ENCODE measurements around the gene IL36A.

The IL36A gene

DNA sequence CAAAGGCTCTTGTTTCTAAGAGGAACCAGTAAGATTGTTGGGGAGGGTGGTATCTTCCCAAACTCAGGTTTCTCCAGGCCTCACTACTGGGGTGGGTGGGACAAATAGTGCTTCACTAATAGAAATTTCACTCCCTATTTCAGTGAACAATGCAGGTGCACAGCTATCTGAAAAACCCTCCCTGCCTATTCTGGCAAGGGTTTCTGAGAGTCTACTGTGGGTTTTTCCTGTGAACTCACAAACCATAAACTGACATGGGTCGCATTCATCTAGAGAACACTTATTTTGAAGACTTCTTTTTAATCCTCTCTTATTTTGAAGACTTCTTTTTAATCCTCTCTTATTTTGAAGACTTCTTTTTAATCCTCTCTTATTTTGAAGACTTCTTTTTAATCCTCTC lies 4.4 kb downstream of the IL36A start:
- no peak for DNase-seq

GRCh38 chr2:113010088-113010487 lies 4.8 kb downstream of the IL36A start:
- DNase-seq = no peak

GRCh38 chr2:113011108-113011507 lies 5.8 kb downstream of the IL36A start:
- no peak for DNase-seq

DNA sequence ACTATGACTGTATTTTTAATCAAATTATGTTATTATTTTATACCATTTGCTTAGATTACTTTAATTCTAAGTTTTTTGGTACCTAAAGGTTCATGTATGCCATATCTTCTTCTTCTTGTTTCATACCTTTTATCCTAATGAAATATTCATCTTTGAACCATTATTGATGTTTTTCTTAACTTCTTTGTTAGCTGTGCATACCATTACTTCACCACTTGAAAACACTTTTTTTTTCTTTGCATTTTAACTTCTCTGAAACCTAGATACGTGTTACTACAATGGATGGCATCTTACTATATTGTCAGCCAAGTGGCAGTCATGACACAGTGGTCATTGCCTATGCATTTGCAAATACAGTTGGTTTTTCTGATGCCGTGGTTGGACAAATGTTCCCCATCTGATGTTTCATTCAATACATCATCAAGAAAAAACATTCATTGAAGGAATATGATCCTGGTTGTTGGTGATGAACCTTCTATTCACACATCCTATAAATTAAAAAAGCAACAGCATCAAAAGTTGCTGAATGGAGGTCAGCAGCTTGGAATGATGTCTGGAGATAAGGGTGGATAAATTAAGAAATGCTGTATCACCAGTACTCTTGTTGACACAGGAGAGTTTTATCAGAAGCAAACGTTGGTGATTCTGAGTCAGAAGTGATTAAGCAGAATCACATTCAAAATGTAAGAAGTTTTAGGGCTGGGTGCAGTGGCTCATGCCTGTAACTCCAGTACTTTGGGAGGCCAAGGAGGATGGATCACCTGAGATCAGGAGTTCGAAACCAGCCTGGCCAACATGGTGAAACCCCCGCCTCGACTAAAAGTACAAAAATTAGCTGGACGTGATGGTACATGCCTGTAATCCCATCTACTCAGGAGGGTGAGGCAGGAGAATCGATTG lies 7.4 kb downstream of the IL36A start:
- DNase-seq = no peak

- no peak for DNase-seq
These were observed 8.0 kb downstream of the IL36A start for GRCh38 chr2:113013336-113013661.

DNA sequence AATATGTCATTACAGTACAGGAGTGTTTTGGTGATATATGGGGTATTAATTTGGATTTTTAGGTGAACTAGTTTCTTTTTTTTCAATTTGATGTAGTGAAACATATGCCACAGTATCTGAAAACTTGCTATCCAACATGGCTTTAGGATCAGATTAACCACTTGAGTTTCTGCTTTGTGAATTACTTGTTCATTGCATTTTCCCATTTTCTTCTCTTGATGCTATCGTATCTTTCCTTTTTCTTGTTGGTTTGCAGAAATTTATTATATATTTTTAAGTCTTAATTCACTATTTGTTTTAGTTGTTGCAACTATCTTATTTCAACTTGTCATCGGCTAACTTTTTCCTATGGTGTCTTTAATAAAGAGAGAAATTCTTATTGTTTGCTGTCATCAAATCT lies 8.8 kb downstream of the IL36A start:
- no peak for DNase-seq

- no peak for DNase-seq
These were observed 9.8 kb downstream of the IL36A start for GRCh38 chr2:113015042-113015441.

- no peak for DNase-seq
These were observed 10.4 kb downstream of the IL36A start for GRCh38 chr2:113015655-113016054.

GRCh38 chr2:113018509-113018908 lies 13.2 kb downstream of the IL36A start:
- no peak for DNase-seq

DNA sequence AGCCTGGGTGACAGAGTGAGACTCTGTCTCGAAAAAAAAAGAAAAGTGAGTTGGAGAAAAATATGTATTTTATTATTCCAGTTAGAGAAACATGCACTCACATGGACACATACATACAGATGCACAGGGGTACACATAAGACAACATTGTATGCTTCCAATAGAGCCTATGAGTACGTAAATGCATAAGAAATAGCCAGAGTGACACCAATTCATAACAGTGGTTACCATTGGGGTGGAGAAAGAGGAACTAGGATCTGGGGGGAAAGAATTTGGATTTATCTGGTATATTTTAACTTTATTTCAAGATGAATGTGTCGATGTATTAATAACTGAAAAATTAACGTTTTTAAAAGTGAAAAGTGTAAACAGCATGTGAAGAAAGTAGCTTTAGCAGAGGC lies 16.1 kb downstream of the IL36A start:
- no peak for DNase-seq

DNA sequence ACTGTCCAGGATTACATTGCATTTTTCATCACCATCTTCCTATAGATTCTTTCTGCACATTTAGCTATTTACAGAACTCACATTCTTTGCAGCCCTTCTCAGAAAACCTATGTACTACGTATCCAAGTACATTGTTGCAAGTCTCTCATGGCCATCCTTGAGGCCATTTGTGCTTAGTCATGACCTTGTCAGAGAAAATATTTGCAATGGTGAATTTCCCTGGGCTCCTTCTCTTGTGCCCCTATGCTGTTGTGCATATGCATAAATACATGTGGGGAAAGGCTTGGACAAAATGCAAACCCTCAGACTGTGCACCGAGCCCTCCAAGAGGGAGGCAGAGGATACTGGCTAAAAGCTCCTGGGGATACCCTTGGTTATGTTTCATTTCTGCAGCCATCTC lies 19.5 kb downstream of the IL36A start:
- no peak for DNase-seq

GRCh38 chr2:113025737-113026136 lies 20.5 kb downstream of the IL36A start:
- no peak for DNase-seq

- no peak for DNase-seq
These were observed 22.4 kb downstream of the IL36A start for GRCh38 chr2:113027691-113028090.

DNA sequence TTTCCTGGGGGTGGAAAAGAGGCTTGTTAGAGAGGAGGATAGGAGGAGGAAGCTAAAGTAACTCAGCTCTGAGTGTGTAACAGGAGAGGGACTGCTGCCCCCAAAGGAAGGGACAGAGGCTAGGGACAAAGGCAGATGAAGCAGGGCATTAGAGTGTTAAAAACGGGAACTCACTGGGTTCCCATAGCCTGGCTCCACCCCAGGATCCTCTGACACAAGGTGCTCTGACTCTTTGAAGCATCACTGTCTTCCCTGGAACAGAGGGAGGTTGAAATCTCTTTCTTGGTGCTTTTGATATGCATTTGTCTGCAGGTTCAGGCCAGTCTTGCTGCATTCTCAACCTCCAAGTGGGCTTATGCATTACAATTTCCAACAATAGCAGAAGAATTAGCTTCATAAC lies 22.9 kb downstream of the IL36A start:
- DNase-seq = no peak

DNA sequence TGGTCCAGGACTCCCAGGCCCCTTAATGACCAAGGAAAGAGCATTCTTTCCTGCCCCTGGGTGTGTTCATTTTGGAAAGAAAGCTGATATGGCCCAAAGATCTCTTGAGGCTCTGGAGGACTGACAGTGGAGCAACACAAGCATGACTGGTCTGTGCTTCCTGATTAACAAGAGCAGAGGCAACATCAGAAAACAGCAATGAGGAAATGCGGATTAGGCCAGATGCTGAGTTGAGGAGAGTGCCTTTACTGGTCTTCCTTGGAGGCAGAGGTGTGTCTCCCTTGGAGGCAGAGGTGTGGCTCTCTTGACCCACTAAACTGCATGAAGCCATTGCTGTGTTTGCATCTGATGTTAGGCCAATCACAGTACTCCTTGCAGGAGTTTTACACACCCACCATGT lies 27.5 kb downstream of the IL36A start:
- no peak for DNase-seq

- DNase-seq = no peak
These were observed 28.8 kb downstream of the IL36A start for GRCh38 chr2:113034016-113034415.

GRCh38 chr2:113036763-113037162 lies 31.5 kb downstream of the IL36A start:
- no peak for DNase-seq

DNA sequence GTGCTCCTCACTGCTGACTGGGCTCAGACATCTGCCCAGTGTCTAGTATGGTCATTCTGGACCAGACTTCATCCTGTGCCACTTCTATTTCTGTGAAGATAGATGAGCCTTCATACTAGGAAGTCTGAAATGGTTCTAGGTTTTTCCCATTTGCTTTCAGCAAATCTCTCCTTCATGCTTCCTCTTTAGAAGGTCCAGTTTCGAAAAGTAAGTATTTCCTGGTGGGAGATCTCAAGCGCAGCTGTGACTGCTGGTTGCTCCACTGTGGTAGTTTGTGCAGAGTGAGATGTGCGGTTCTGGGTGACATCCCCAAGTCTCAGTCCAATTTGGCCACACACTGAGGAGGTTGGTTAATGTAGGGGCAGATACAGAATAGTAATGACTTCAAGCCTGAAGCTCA lies 33.0 kb downstream of the IL36A start:
- DNase-seq = no peak

DNA sequence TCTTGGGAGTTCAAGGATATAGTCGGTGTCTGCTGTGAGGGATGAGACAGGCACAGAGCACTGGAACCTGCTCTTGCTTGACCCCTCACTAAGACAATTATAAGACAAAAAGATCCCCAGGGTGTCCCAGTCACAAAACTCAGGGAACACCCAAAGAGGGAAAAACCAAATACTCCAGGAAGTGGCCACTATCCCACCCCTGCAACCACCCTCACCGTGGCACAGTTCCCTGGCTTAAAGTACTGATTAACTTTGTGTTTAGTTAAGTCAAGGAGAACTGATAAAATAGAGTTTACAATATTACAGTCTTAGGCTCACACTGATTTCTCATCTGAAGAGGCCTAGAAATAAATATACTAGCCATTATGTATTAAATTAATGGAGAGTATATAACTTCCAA lies 33.9 kb downstream of the IL36A start:
- no peak for DNase-seq

DNA sequence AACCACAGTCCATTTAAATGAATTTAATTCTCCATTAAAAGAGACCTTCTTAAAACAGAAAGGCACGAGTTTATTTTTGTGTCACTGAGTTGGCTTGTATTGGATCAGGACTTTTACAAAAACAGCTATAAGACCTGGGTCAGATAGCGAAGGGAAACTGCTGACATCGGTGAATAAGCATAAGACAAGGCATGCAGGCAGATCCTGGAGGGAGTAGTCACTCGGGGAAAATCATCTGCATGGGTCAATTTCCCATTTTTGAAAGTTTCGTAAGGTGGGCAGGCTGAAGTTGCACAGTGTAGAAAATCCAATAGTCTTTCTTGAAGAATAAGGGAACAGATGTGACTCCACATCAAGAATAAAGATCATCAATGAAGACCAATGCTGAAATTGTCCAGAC lies 34.5 kb downstream of the IL36A start:
- no peak for DNase-seq

GRCh38 chr2:113041871-113042270 lies 36.6 kb downstream of the IL36A start:
- DNase-seq = no peak

GRCh38 chr2:113046465-113046864 lies 41.2 kb downstream of the IL36A start:
- DNase-seq = no peak

- DNase-seq = no peak
These were observed 45.9 kb downstream of the IL36A start for GRCh38 chr2:113050921-113051895.

DNA sequence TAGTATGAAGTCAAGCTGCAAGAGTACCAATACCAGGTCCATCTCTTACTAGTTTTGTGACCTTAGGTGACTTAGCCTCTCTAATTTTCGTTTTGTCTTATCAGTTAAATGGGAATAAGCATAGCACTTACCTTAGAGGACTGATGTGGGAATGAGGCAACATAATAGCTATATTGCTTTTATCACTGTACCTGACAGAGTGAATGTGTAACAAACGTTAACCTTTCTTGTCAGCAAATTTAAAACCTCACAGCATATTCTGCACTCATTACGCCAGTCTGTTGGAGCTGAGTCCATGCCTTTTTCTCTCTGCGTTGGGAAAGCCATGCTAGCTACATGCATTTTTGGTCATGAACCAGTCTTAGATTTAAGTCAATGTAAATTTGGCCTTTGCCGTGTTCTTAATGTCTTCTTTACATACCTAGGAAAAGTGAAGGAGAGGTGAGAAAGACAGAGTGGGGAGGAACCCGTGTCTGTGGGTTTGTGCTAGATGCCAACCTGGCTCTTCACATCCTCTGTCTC lies 47.2 kb downstream of the IL36A start, which contains the start of gene IL36B:
TSS of gene IL36B (minus strand) at position 472 of the 522 bp plus-strand sequence.
- no peak for DNase-seq

Data from COR-L47 (cell line).